Endothelial cell of umbilical vein (primary cell): Measurements from ENCODE around the gene FXR1.

Source experiments
- JUN ChIP-seq: IDR thresholded peaks from 2 replicates; pipeline ENCODE4 v1.6.1; 2011; ENCODE audit warnings: borderline replicate concordance, low read depth; ENCODE audit not compliant: insufficient read length, insufficient read depth
- TF ChIP-seq, protein P1 (sequence below), 2 donors: IDR thresholded peaks; 1 replicate in 1 of 2; 2 replicates in 1 of 2; pipeline ENCODE4 v1.5.1; 2011; ENCODE audit warnings: low read length in 2 of 2, mild to moderate bottlenecking in 2 of 2, moderate library complexity in 2 of 2, control low read depth in 1 of 2, inconsistent platforms in 1 of 2, low read depth in 1 of 2; ENCODE audit not compliant: insufficient read depth in 1 of 2; ENCODE audit errors: extremely low read depth in 1 of 2

DNA sequence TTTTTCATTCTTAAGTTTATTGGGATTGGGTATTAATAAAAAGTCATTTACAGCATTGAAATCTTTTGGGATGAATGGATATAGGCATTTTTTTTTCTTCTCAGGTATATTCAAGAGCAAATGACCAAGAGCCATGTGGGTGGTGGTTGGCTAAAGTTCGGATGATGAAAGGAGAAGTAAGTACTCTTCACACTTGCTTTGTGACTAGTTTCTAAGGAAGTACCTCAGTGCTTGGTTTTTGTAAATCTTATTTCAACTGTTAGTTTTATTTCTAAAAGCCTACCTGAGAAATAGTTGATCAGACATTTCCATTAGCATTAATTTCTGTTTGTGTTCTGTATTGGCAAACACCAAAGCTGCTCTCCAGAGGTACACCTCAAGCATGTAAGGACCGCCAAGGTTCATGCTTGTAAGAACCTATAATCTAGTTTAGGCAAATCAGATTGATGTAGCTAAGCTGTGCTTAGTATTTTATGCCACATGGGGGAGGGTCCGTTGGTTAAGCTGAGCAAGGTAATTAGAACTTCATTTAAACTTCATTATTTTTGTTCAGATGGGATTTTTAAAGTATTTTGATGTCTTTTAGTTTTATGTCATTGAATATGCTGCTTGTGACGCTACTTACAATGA is 35.4 kb downstream of the FXR1 start:
- TF ChIP-seq, protein P1, sequence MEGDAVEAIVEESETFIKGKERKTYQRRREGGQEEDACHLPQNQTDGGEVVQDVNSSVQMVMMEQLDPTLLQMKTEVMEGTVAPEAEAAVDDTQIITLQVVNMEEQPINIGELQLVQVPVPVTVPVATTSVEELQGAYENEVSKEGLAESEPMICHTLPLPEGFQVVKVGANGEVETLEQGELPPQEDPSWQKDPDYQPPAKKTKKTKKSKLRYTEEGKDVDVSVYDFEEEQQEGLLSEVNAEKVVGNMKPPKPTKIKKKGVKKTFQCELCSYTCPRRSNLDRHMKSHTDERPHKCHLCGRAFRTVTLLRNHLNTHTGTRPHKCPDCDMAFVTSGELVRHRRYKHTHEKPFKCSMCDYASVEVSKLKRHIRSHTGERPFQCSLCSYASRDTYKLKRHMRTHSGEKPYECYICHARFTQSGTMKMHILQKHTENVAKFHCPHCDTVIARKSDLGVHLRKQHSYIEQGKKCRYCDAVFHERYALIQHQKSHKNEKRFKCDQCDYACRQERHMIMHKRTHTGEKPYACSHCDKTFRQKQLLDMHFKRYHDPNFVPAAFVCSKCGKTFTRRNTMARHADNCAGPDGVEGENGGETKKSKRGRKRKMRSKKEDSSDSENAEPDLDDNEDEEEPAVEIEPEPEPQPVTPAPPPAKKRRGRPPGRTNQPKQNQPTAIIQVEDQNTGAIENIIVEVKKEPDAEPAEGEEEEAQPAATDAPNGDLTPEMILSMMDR (IDR thresholded peaks at IDR 0.05; ENCODE audit: extremely low read depth in 1 of 2, insufficient read depth in 1 of 2, low read depth in 1 of 2, low read length in 2 of 2): no peak
- TF ChIP-seq JUN: no peak
